HUDEP-2 (cell line): ENCODE results near the gene TMEM42.

ENCODE experiments used
- DNase-seq, 76 experiments: peaks; one replicate each; lab custom pipeline; 2025; ENCODE audit not compliant: unreplicated experiment in 76 of 76; lab: John Stamatoyannopoulos, UW

TMEM42 gene

DNA sequence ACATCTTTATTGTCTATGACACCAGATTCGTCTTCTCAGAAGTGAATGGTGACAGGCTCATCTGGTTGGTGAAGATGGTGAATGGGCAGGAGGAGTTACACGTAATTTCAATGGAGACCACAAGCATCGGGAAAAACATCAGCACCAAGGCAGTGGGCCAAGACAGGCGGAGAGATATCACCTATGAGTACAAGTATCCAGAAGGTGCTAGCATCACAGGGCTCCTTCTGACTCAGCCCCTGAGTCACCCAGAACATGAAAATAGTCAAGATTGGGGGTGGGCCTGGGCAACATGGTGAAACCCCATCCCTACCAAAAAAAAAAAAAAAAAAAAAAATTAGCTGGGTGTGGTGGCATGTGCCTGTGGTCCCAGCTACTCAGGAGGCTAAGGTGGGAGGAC lies 45.3 kb downstream of the TMEM42 start:
- no peak for DNase-seq

GRCh38 chr3:44907612-44908011 lies 45.9 kb downstream of the TMEM42 start:
- DNase-seq = no peak

DNA sequence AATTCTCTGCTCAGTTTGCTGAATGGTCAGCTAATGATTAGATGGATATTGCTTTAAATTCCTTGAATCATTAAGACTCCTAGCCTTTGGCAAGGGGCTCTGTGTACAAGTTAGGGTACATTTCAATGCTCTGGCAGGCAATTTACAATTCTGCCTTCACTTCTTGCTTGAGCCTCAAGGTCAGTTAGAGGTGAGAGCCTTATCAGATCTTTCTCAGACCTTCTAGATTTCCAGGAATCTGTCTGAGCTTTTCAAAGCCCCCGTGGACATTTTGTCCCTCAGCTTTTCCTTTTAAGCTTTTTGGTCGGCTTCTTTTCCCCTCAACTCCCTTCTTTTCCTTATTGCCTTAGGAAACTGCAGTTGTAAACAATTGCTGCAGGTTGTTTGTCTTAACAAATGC lies 47.4 kb downstream of the TMEM42 start:
- DNase-seq = no peak

GRCh38 chr3:44910693-44911092 lies 49.0 kb downstream of the TMEM42 start:
- no peak for DNase-seq

DNA sequence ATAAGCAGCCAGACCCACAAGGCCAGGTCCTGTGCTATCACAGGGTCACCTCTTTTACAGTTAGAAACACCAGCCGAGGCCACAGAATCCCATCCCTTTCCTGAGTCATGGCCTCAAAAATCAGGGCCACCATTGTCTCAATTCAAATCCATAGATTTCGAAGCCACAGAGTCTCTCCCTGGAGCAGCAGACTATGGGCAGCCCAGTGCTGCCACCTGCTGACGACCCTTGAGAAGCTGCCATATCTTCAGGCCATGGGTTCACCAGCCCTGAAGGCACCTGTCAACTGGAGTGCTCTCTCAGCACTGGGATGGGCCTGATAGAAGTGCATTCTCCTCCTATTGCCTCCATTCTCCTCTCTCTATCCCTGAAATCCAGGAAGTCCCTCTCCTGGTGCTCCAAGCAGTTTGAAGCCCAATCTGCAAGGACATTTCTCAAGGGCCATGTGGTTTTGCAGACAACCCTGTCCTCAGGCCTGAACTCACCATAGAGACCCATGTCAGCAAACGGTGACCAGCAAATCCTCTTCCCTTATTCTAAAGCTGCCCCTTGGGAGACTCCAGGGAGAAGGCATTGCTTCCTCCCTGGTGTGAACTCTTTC lies 52.3 kb downstream of the TMEM42 start:
- DNase-seq = peak in 54 of 76 experiments; percentile 3 to 68 (median 44)

DNA sequence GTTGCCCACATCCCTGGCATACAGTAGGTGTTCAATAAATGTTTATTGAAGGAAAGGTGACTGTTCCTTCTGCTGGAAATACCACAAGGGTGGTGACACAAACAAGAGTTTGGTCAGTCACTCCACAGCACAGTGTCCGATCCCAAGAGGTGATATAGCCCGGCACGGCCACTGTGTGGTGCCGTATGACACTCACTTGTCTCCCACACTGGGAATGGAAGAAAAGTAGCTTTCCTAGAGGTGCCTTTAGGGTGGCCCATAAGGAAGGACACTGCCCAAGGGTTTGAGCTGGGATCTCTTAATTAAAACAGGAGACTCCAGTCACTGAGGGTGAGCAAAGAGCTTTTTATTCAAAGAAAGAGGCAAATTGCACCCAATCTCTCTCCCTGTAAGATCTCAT lies 53.2 kb downstream of the TMEM42 start:
- DNase-seq = peak in 20 of 76 experiments; percentile 5 to 34 (median 14)
